ENCODE data around the gene TAPBP. TPM values are rescaled to one million over a fixed set of nuclear protein-coding genes. Genes with fewer than 3 reads are reported as not detected.
A peak's percentile ranks its signal among the peaks of the same experiment; 100 is the strongest.

TAPBP gene
- total and polyA plus RNA-seq, 2 of the 8 experiments (the other 6 are each of a cell fraction or from before 2014, with no cell fraction given) = 24.5 to 35.4 TPM

DNA sequence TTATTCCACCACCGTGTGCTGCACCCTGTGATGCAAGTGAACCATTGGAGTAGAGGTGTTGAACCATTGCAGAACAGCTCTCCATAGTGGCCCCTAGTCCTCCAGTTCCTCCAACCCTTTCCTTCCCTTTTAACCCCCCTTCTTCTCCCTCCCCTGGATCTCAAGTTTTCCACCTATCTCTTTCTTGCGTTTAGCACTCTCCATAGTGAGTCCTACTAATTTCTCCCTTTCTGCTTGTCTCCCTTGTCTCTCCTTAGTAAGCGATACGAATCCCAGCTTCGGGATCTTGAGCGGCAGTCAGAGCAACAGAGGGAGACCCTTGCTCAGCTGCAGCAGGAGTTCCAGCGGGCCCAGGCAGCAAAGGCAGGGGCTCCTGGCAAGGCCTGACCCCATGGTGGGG, 23.4 kb downstream of the TAPBP start:
- POLR2A ChIA-PET (ENCODE audit: partially characterized antibody) = interaction anchor here (1.1 to 16.7 kb wide), 8 partner anchors 9 to 319 kb away, joined by 3 to 337 read pairs (median 8); partner anchors contain the start of genes B3GALT4, RGL2, RPS18 and TAPBP
- Histone ChIP-seq H4K5ac (ENCODE audit: insufficient read length, low read depth, low read length) (no peak overlapping the region), H3K27me3 (replicated peaks in 1 of 4; ENCODE audit: control insufficient read depth in 3 of 4, extremely low read depth in 1 of 4, insufficient read depth in 3 of 4, low read length in 3 of 4) (no peaks in the 10 kb centered on the region), H3K14ac (ENCODE audit: insufficient read length) (no peak overlapping the region), H3K4ac (replicated peaks; ENCODE audit: insufficient read length, low read depth, low read length) (no peak overlapping the region), H3K36me3 (ENCODE audit: control insufficient read depth in 2 of 4, insufficient read depth in 4 of 4, low read length in 3 of 4) (peaks cover 17 to 34% (median 29%) of the 10 kb centered on the region in 4 experiments), H4K8ac (ENCODE audit: extremely low read depth, insufficient read depth, low read length) (no peak overlapping the region), H3K27ac (ENCODE audit: low read depth, low read length) (no peak overlapping the region), H2BK12ac (ENCODE audit: low read depth, low read length) (no peak overlapping the region), H2BK15ac (ENCODE audit: low read length) (no peak overlapping the region), H3K9ac (replicated peaks in 1 of 4; ENCODE audit: extremely low read depth in 1 of 4, low read depth in 3 of 4, low read length in 3 of 4) (peak overlapping the region in 3 of 4 experiments; percentile 25 to 80 (median 74); a peak in 3 of 7 replicates), H4K91ac (replicated peaks; ENCODE audit: insufficient read length, low read length) (no peak overlapping the region), H4K20me1 (replicated peaks in 1 of 2; ENCODE audit: control insufficient read depth in 1 of 2, insufficient read depth in 2 of 2, low read length in 2 of 2) (peaks cover 0 to 6% of the 10 kb centered on the region in 2 experiments), H2AK5ac (ENCODE audit: low read depth, low read length) (no peak overlapping the region), H3K56ac (replicated peaks; ENCODE audit: insufficient read length, low read depth, low read length) (no peak overlapping the region), H2AFZ (ENCODE audit: low read length) (no peak overlapping the region), H3K4me2 (ENCODE audit: insufficient read depth in 1 of 2, low read depth in 2 of 2, low read length in 2 of 2) (peak overlapping the region; percentile 76 to 92), H3K79me2 (ENCODE audit: control insufficient read depth in 1 of 2, insufficient read depth in 2 of 2, low read length in 2 of 2) (peaks cover 4 to 31% of the 10 kb centered on the region in 2 experiments; a peak in 3 of 4 replicates), H3K4me1 (replicated peaks in 1 of 4; ENCODE audit: control insufficient read depth in 3 of 4, insufficient read depth in 4 of 4, low read length in 3 of 4) (peaks cover 0 to 11% (median 5%) of the 10 kb centered on the region in 4 experiments; a peak in 5 of 7 replicates), H2BK5ac (ENCODE audit: low read depth, low read length) (no peak overlapping the region), H3K23ac (ENCODE audit: insufficient read length) (no peak overlapping the region), H2BK20ac (ENCODE audit: low read length) (no peak overlapping the region), H2BK120ac (replicated peaks; ENCODE audit: low read depth, low read length) (no peak overlapping the region), H3K4me3 (ENCODE audit: extremely low read depth in 1 of 4, insufficient read depth in 2 of 4, low read depth in 3 of 4, low read length in 4 of 4) (peak overlapping the region; percentile 74 to 97 (median 84); a peak in 7 of 8 replicates), H3K18ac (ENCODE audit: extremely low read depth, low read length) (no peak overlapping the region), H3K79me1 (ENCODE audit: low read depth, low read length) (peaks cover 8% of the 10 kb centered on the region; the same call in 1 of the 2 replicates), H3K9me3 (ENCODE audit: insufficient read depth in 2 of 2, low read depth in 1 of 2, low read length in 1 of 2) (no peaks in the 10 kb centered on the region; a peak in 1 of 4 replicates), H3K23me2 (ENCODE audit: low read depth, low read length) (peaks cover 8% of the 10 kb centered on the region; the same call in 1 of the 2 replicates)
- no peak for DNase-seq (ENCODE audit: low read depth in 1 of 2, low spot score in 2 of 2)
- FAIRE-seq = no peak
- 89% methylated on average over 7 of the region's 7 CpGs; no CpG with 5 or more reads in 1 of the 2 experiments for WGBS, 2 experiments (ENCODE audit: extremely low coverage in 1 of 2, insufficient coverage in 1 of 2, insufficient read length in 1 of 2, insufficient replicate concordance in 2 of 2, low coverage in 1 of 2, low lambda C conversion rate in 2 of 2, missing lambda C conversion rate in 1 of 2)
- CTCF ChIA-PET (ENCODE audit: partially characterized antibody) = interaction anchor here (1.0 to 7.2 kb wide), 4 partner anchors 9 to 116 kb away, joined by 3 to 81 read pairs (median 10); partner anchors contain the start of genes B3GALT4 and RGL2
- no peak for TF ChIP-seq CEBPB (IDR thresholded peaks at IDR 0.05; ENCODE audit: low read depth, low read length)
- TF ChIP-seq FOSL1 (IDR thresholded peaks at IDR 0.05; ENCODE audit: insufficient read depth, low read depth, low read length) = no peak

All from H1 (cell line).